B cell (primary cell): ENCODE results near the gene AKIP1. TPM values are rescaled to one million over a fixed set of nuclear protein-coding genes. Genes with fewer than 3 reads are reported as not detected.

ENCODE experiments used
- ATAC-seq: fragments of 200-7000 bp; cut with Tn5 transposase; one replicate; pipeline ENCODE4 v1.10.0; 2021; ENCODE audit warnings: low read depth, mild to moderate bottlenecking, moderate number of reproducible peaks, moderate library complexity
- CTCF ChIA-PET: fragments of 350-600 bp; sonication (Branson Sonifier 250); formaldehyde crosslinking; loops from one replicate; lab custom pipeline; 2021; ENCODE audit warnings: antibody characterized with exemption, inconsistent platforms; lab: Charles Lee
- POLR2A ChIA-PET: fragments of 350-600 bp; sonication (Branson Sonifier 250); formaldehyde crosslinking; loops from one replicate; lab custom pipeline; 2021; ENCODE audit warnings: antibody characterized with exemption; lab: Charles Lee
- DNase-seq: peaks from one replicate; pipeline ENCODE4 v3.0.0; 2013
- H2AFZ ChIP-seq: 2 replicates; pipeline ENCODE4 v1.6.1; 2012; ENCODE audit warnings: mild to moderate bottlenecking, low read depth, low read length; ENCODE audit not compliant: insufficient read depth, poor library complexity, severe bottlenecking
- H3K27ac ChIP-seq, 2 donors: 1 replicate in 1 of 2; 2 replicates in 1 of 2; pipeline ENCODE4 v1.5.1; 2012 to 2013; ENCODE audit warnings: low read length in 2 of 2, mild to moderate bottlenecking in 2 of 2, moderate library complexity in 1 of 2
- H3K27me3 ChIP-seq, 4 experiments: fragments of 200-600 bp in 1 of 4; sonication (generic) in 1 of 4; replicated peaks in 1 of 4; 1 replicate in 2 of 4; 2 replicates in 2 of 4; pipeline versions ENCODE4 v1.6.1 to v1.7.0; 2013 to 2016; ENCODE audit warnings: low read length in 3 of 4, mild to moderate bottlenecking in 2 of 4, mixed read lengths in 1 of 4, moderate library complexity in 1 of 4; ENCODE audit not compliant: insufficient read depth in 4 of 4, control insufficient read depth in 3 of 4; ENCODE audit errors: control extremely low read depth in 1 of 4
- H3K36me3 ChIP-seq, 2 experiments: replicated peaks in 1 of 2; 1 replicate in 1 of 2; 2 replicates in 1 of 2; pipeline versions ENCODE4 v1.6.1 to v1.7.1; 2013; ENCODE audit warnings: low read length in 1 of 2; ENCODE audit not compliant: insufficient read depth in 2 of 2, control insufficient read depth in 1 of 2; ENCODE audit errors: control extremely low read depth in 1 of 2, extremely low read depth in 1 of 2
- H3K4me1 ChIP-seq, 2 donors: fragments of 200-600 bp in 1 of 2; sonication (generic) in 1 of 2; 1 replicate in 1 of 2; 2 replicates in 1 of 2; pipeline versions ENCODE4 v1.5.1 to v1.6.1; 2013 to 2017; ENCODE audit warnings: low read length in 2 of 2; ENCODE audit not compliant: control insufficient read depth in 2 of 2, insufficient read depth in 2 of 2
- H3K4me2 ChIP-seq: replicated peaks from 2 replicates; pipeline ENCODE3; 2012; ENCODE audit warnings: mild to moderate bottlenecking, low read depth, low read length; ENCODE audit not compliant: poor library complexity, severe bottlenecking
- H3K4me3 ChIP-seq, 5 experiments: fragments of 200-600 bp in 1 of 5; sonication (generic) in 1 of 5; 1 replicate in 3 of 5; 2 replicates in 2 of 5; pipeline versions ENCODE4 v1.5.1 to v1.7.0; 2011 to 2016; ENCODE audit warnings: low read length in 4 of 5, mild to moderate bottlenecking in 4 of 5, low read depth in 2 of 5, control low read depth in 1 of 5, moderate library complexity in 1 of 5; ENCODE audit not compliant: insufficient read depth in 1 of 5; ENCODE audit errors: control extremely low read depth in 1 of 5, extremely low read depth in 1 of 5
- H3K79me2 ChIP-seq: fragments of 200-600 bp; sonication (generic); one replicate; pipeline ENCODE4 v1.6.0; 2016; ENCODE audit warnings: low read length; ENCODE audit not compliant: control insufficient read depth, insufficient read depth
- H3K9ac ChIP-seq: fragments of 200-600 bp; sonication (generic); 2 replicates; pipeline ENCODE4 v1.6.1; 2017; ENCODE audit warnings: mild to moderate bottlenecking, low read length, moderate library complexity
- H3K9me3 ChIP-seq, 3 donors: one replicate each; pipeline versions ENCODE4 v1.6.1 to v1.7.1; 2013; ENCODE audit warnings: low read length in 2 of 3; ENCODE audit not compliant: control insufficient read depth in 2 of 3, insufficient read depth in 1 of 3; ENCODE audit errors: control extremely low read depth in 1 of 3
- H4K20me1 ChIP-seq: 2 replicates; pipeline ENCODE4 v1.6.0; 2012; ENCODE audit warnings: mild to moderate bottlenecking, low read length; ENCODE audit not compliant: insufficient read depth, control insufficient read depth, poor library complexity, severe bottlenecking
- H3K27ac Mint-ChIP-seq: one replicate; pipeline ENCODE4 v1.8.0; 2021; ENCODE audit warnings: mixed read lengths
- H3K27me3 Mint-ChIP-seq: one replicate; pipeline ENCODE4 v1.8.0; 2021; ENCODE audit warnings: mixed read lengths
- H3K4me1 Mint-ChIP-seq: one replicate; pipeline ENCODE4 v1.8.0; 2021; ENCODE audit warnings: mixed read lengths
- H3K4me3 Mint-ChIP-seq: one replicate; pipeline ENCODE4 v1.8.0; 2021; ENCODE audit warnings: mixed read lengths
- H3K9me3 Mint-ChIP-seq: one replicate; pipeline ENCODE4 v1.8.0; 2022; ENCODE audit warnings: mixed read lengths; ENCODE audit not compliant: insufficient read depth
- CTCF ChIP-seq: fragments of 200-600 bp; IDR thresholded peaks from one replicate; pipeline ENCODE4 v1.8.0; 2022; ENCODE audit warnings: antibody characterized with exemption, mild to moderate bottlenecking
- EZH2 ChIP-seq: IDR thresholded peaks from 2 replicates; pipeline ENCODE4 v1.6.1; 2012; ENCODE audit warnings: borderline replicate concordance, low read depth, mild to moderate bottlenecking, moderate library complexity, low read length; ENCODE audit not compliant: insufficient read depth, poor library complexity, severe bottlenecking
- WGBS: methylation state at CpG from one replicate; pipeline ENCODE4 v1.1.5; 2013; ENCODE audit warnings: missing lambda C conversion rate; ENCODE audit not compliant: insufficient coverage; 5-methylcytosine and 5-hydroxymethylcytosine counted together
- intact Hi-C: fragments of 100-400 bp; cut with micrococcal nuclease; formaldehyde crosslinking; loops from one replicate; pipeline ENCODE4 v1.10.0; 2022
- polyA plus RNA-seq: library from polyadenylated mRNA; depleted of rRNA; stranded (reverse); fragments of >200 nt; gene quantifications from 2 replicates; pipeline ENCODE4 v1.2.3, GENCODE V29; 2012
- total RNA-seq, 2 donors: library from RNA; stranded (reverse); fragments of 120-200 nt in 1 of 2; gene quantifications; 1 replicate in 1 of 2; 2 replicates in 1 of 2; pipeline versions ENCODE4 v1.2.3 to v1.2.4, GENCODE V29; 2013 to 2022

AKIP1 gene
- total and polyA plus RNA-seq, 2 donors (not counting 1 experiment from before 2014, with no cell fraction given): 2.8 to 10.7 TPM

DNA sequence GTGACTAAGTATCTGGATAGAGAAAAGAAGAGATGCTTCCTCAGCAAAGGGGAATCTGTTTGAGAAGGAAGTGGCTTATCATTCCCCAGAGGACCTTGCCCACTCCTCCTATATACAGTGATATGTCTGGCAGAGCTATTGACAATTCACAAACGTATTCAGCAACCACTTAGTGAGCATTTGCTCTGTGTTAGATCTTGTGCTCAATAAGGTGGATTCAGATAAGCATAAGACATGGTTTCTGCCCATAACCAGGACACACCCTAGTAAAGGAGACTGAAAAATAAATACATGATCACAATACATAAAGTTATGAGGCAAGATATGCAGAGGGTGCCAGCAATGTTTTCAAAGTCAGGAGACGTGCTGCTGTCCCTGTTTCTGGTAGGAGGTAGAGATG, 51.9 kb downstream of the AKIP1 start:
- Histone ChIP-seq H4K20me1 (peaks cover 12% of the 10 kb centered on the region), H2AFZ (no peak overlapping the region), H3K4me3 (peak overlapping the region in 1 of 5 experiments; percentile 89), H3K9me3 (no peaks in the 10 kb centered on the region), H3K4me2 (peak overlapping the region; percentile 97), H3K36me3 (peaks cover 0 to 11% of the 10 kb centered on the region in 2 experiments), H3K79me2 (peaks cover 63% of the 10 kb centered on the region), H3K27ac (peak overlapping the region; percentile 12 to 94), H3K9ac (peak overlapping the region; percentile 91), H3K27me3 (no peaks in the 10 kb centered on the region), H3K4me1 (peaks cover 15 to 20% of the 10 kb centered on the region in 2 donors)
- intact Hi-C loops: loop anchor here (10.0 kb wide), 1 partner anchor 758 kb away; no protein-coding TSS in a partner anchor
- Mint-ChIP-seq H3K4me3 (peak overlapping the region; percentile 96), H3K4me1 (peaks cover 37% of the 10 kb centered on the region), H3K27ac (peak overlapping the region; percentile 80), H3K27me3 (no peaks in the 10 kb centered on the region), H3K9me3 (no peaks in the 10 kb centered on the region)
- ATAC-seq (no peak), DNase-seq (peak; percentile 11)
- POLR2A ChIA-PET: no interaction called here
- TF ChIP-seq CTCF: no peak
- no peak for TF ChIP-seq EZH2
- CTCF ChIA-PET: interaction anchor here (1.0 to 2.6 kb wide), 2 partner anchors 48 to 364 kb away, joined by 3 to 9 read pairs; no protein-coding TSS in a partner anchor
- no CpG with 5 or more reads among the region's 2 CpGs for WGBS
